Loucy (cell line): ENCODE data around the gene LHX5.

Experiments
- H2AFZ ChIP-seq: fragments of 200-600 bp; sonication (generic); 2 replicates; pipeline ENCODE4 v1.6.0; 2016; ENCODE audit warnings: antibody characterized with exemption, mild to moderate bottlenecking, low read length, moderate library complexity
- H3F3A ChIP-seq: fragments of 200-600 bp; 2 replicates; pipeline ENCODE4 v1.6.0; 2016; ENCODE audit warnings: antibody characterized with exemption, low read depth, mild to moderate bottlenecking
- H3K27me3 ChIP-seq: fragments of 200-600 bp; sonication (generic); 2 replicates; pipeline ENCODE4 v1.6.1; 2014; ENCODE audit warnings: low read length, mild to moderate bottlenecking; ENCODE audit not compliant: insufficient read depth, poor library complexity, severe bottlenecking
- H3K36me3 ChIP-seq: fragments of 200-600 bp; sonication (generic); 2 replicates; pipeline ENCODE4 v1.6.1; 2016; ENCODE audit warnings: low read length; ENCODE audit not compliant: insufficient read depth
- H3K4me1 ChIP-seq: fragments of 200-600 bp; sonication (generic); 2 replicates; pipeline ENCODE4 v1.5.1; 2014; ENCODE audit warnings: low read length, mild to moderate bottlenecking; ENCODE audit not compliant: insufficient read depth, poor library complexity, severe bottlenecking
- H3K4me2 ChIP-seq: fragments of 200-600 bp; sonication (generic); 2 replicates; pipeline ENCODE4 v1.6.0; 2014; ENCODE audit warnings: antibody characterized with exemption, low read length, low read depth, mild to moderate bottlenecking; ENCODE audit not compliant: poor library complexity, severe bottlenecking
- H3K4me3 ChIP-seq: fragments of 200-600 bp; sonication (generic); 2 replicates; pipeline ENCODE4 v1.5.1; 2014; ENCODE audit warnings: low read length, mild to moderate bottlenecking, mixed read lengths; ENCODE audit not compliant: poor library complexity, severe bottlenecking
- H3K79me2 ChIP-seq: fragments of 200-600 bp; sonication (generic); 2 replicates; pipeline ENCODE4 v1.6.1; 2014; ENCODE audit warnings: low read length; ENCODE audit not compliant: insufficient read depth
- H3K9ac ChIP-seq: fragments of 200-600 bp; sonication (generic); 2 replicates; pipeline ENCODE4 v1.6.0; 2014; ENCODE audit warnings: mild to moderate bottlenecking, low read depth, low read length, moderate library complexity; ENCODE audit not compliant: poor library complexity, severe bottlenecking
- H3K9me2 ChIP-seq: fragments of 200-600 bp; sonication (generic); replicated peaks from 2 replicates; pipeline ENCODE4 v1.6.1; 2016; ENCODE audit warnings: low read depth, low read length, mixed read lengths
- H3K9me3 ChIP-seq: fragments of 200-600 bp; sonication (generic); 2 replicates; pipeline ENCODE4 v1.6.1; 2014; ENCODE audit warnings: mild to moderate bottlenecking, antibody characterized with exemption, low read length, low read depth; ENCODE audit not compliant: insufficient read depth
- H4K20me1 ChIP-seq: fragments of 200-600 bp; sonication (generic); 2 replicates; pipeline ENCODE4 v1.6.0; 2014; ENCODE audit warnings: antibody characterized with exemption, low read length, mild to moderate bottlenecking; ENCODE audit not compliant: insufficient read depth, poor library complexity, severe bottlenecking
- EZH2phosphoT487 ChIP-seq: fragments of 200-600 bp; IDR thresholded peaks from 2 replicates; pipeline ENCODE4 v1.6.1; 2018; ENCODE audit warnings: antibody characterized with exemption, mild to moderate bottlenecking, moderate library complexity, borderline replicate concordance
- TF ChIP-seq, protein P1 (sequence below): fragments of 200-600 bp; sonication (generic); conservative IDR thresholded peaks from 2 replicates; pipeline ENCODE4 v1.5.1; 2014; ENCODE audit warnings: mild to moderate bottlenecking, antibody characterized with exemption, low read length

LHX5 gene

GRCh38 chr12:113416091-113416754 lies 55.4 kb downstream of the LHX5 start:
- Histone ChIP-seq H3K4me3 (no peak overlapping the region), H3K9ac (no peak overlapping the region), H3F3A (no peaks in the 10 kb centered on the region), H3K27me3 (no peaks in the 10 kb centered on the region), H3K9me2 (no peaks in the 10 kb centered on the region), H3K9me3 (no peaks in the 10 kb centered on the region), H3K79me2 (no peaks in the 10 kb centered on the region), H3K4me1 (no peaks in the 10 kb centered on the region), H4K20me1 (no peaks in the 10 kb centered on the region), H3K36me3 (no peaks in the 10 kb centered on the region), H2AFZ (peak overlapping the region; percentile 49; the same call in 1 of the 2 replicates), H3K4me2 (no peak overlapping the region)
- no peak for TF ChIP-seq EZH2phosphoT487
- TF ChIP-seq, protein P1, sequence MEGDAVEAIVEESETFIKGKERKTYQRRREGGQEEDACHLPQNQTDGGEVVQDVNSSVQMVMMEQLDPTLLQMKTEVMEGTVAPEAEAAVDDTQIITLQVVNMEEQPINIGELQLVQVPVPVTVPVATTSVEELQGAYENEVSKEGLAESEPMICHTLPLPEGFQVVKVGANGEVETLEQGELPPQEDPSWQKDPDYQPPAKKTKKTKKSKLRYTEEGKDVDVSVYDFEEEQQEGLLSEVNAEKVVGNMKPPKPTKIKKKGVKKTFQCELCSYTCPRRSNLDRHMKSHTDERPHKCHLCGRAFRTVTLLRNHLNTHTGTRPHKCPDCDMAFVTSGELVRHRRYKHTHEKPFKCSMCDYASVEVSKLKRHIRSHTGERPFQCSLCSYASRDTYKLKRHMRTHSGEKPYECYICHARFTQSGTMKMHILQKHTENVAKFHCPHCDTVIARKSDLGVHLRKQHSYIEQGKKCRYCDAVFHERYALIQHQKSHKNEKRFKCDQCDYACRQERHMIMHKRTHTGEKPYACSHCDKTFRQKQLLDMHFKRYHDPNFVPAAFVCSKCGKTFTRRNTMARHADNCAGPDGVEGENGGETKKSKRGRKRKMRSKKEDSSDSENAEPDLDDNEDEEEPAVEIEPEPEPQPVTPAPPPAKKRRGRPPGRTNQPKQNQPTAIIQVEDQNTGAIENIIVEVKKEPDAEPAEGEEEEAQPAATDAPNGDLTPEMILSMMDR: no peak

DNA sequence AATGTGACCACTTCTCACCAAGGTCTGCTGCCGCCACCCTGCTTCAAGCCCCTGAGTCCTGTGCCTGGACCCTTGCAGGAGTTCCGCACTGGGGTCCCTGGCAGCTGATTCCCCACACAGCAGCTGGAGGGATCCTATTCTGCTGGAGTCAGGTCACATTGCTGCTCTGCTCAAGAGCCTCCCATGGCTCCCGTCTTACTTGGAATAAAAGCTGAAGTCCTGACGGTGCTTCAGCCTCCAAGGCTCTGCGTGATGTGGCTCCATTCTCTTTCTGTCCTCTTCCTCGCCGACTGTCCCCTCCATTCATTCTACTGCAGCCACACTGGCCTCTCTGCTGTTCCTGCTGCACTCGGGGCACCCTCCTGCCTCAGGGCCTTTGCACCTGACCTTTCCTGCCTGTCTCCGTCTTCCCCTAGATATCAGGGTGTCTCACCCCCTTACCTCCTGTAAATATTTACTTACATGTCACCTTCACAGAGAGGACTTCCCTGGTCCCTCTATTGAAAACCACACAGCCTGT lies 57.1 kb downstream of the LHX5 start:
- H3K4me3 ChIP-seq: no peak overlapping the region
- no peaks in the 10 kb centered on the region for H3K9me2 ChIP-seq
- no peaks in the 10 kb centered on the region for H3K4me1 ChIP-seq
- H3K9me3 ChIP-seq: no peaks in the 10 kb centered on the region
- no peak overlapping the region for H2AFZ ChIP-seq
- H3F3A ChIP-seq: no peaks in the 10 kb centered on the region
- TF ChIP-seq, protein P1: no peak
- no peak for TF ChIP-seq EZH2phosphoT487
- H3K4me2 ChIP-seq: no peak overlapping the region
- H3K36me3 ChIP-seq: no peaks in the 10 kb centered on the region
- no peak overlapping the region for H3K9ac ChIP-seq
- no peaks in the 10 kb centered on the region for H3K27me3 ChIP-seq
- no peaks in the 10 kb centered on the region for H4K20me1 ChIP-seq
- H3K79me2 ChIP-seq: no peaks in the 10 kb centered on the region

GRCh38 chr12:113413488-113413939 lies 58.2 kb downstream of the LHX5 start:
- Histone ChIP-seq H3K9me2 (no peaks in the 10 kb centered on the region), H4K20me1 (no peaks in the 10 kb centered on the region), H3K36me3 (no peaks in the 10 kb centered on the region), H3K79me2 (no peaks in the 10 kb centered on the region), H3K4me3 (no peak overlapping the region), H3K4me1 (no peaks in the 10 kb centered on the region), H3K9ac (no peak overlapping the region), H3F3A (no peaks in the 10 kb centered on the region), H3K9me3 (no peaks in the 10 kb centered on the region), H3K4me2 (no peak overlapping the region), H2AFZ (no peak overlapping the region), H3K27me3 (no peaks in the 10 kb centered on the region)
- TF ChIP-seq EZH2phosphoT487: no peak
- TF ChIP-seq, protein P1: no peak
